ENCODE data around the gene RAD17.
A peak's percentile ranks its signal among the peaks of the same experiment; 100 is the strongest.

RAD17 gene

DNA sequence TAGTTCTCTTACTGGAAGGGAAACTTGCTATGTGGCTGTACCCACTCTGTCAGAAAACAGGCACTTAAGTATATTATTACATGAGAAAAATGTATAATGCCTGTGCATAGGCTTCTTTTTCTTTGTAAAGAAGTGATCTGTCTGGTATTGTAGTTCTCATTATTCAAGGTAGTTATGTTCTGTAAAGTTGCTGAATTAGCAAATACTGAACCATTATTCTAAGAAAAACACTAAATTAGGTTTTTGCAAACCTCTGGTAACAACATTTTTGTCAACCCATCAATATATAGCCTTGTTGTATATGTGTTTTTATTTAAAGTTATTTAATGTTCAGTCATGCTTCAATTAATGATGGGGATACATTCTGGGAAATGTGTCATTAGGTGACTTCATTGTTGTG lies 8.8 kb downstream of the RAD17 start:
- Histone ChIP-seq H3K36me3 (ENCODE audit: control insufficient read depth, insufficient read depth, low read length) (no peaks in the 10 kb centered on the region), H3K27ac (no peak overlapping the region), H3K4me3 (ENCODE audit: low read depth, low read length) (no peak overlapping the region), H2AFZ (no peak overlapping the region), H3K27me3 (ENCODE audit: control insufficient read depth, insufficient read depth, low read length) (no peaks in the 10 kb centered on the region), H3K79me2 (no peaks in the 10 kb centered on the region), H3K9ac (no peak overlapping the region), H3K9me3 (ENCODE audit: control insufficient read depth, low read length) (no peaks in the 10 kb centered on the region), H3K4me1 (no peaks in the 10 kb centered on the region), H3K4me2 (ENCODE audit: low read length) (no peak overlapping the region)
- TF ChIP-seq, protein P1, sequence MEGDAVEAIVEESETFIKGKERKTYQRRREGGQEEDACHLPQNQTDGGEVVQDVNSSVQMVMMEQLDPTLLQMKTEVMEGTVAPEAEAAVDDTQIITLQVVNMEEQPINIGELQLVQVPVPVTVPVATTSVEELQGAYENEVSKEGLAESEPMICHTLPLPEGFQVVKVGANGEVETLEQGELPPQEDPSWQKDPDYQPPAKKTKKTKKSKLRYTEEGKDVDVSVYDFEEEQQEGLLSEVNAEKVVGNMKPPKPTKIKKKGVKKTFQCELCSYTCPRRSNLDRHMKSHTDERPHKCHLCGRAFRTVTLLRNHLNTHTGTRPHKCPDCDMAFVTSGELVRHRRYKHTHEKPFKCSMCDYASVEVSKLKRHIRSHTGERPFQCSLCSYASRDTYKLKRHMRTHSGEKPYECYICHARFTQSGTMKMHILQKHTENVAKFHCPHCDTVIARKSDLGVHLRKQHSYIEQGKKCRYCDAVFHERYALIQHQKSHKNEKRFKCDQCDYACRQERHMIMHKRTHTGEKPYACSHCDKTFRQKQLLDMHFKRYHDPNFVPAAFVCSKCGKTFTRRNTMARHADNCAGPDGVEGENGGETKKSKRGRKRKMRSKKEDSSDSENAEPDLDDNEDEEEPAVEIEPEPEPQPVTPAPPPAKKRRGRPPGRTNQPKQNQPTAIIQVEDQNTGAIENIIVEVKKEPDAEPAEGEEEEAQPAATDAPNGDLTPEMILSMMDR (IDR thresholded peaks at IDR 0.05), result no peak

DNA sequence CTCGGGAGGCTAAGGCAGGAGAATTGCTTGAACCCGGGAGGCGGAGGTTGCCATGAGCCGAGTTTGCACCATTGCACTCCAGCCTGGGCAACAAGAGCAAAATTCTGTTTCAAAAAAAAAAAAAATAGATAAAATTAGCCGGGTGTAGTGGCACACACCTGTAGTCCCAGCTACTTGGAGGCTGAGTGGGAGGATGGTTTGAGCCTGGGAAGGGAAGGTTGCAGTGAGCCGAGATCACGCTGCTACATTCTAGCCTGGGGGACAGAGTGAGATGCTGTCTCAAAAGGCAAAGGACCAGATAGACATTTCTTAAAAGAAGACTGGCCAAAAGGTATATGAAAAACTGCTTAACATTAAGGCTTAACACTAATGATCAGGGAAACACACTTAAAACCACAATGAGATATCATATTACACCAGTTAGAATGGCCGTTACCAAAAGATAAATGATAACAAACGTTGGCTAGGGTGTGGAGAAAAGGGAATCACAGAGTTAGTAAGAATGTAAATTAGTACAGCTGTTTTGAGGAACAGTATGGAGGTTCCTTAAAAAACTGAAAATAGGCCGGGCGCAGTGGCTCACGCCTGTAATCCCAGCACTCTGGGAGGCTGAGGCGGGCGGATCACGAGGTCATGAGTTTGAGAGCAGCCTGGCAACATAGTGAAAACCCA lies 35.2 kb downstream of the RAD17 start:
- Histone ChIP-seq H3K9ac (no peak overlapping the region), H3K27me3 (ENCODE audit: control insufficient read depth, insufficient read depth, low read length) (no peaks in the 10 kb centered on the region), H3K4me3 (ENCODE audit: low read depth, low read length) (no peak overlapping the region), H3K36me3 (ENCODE audit: control insufficient read depth, insufficient read depth, low read length) (no peaks in the 10 kb centered on the region), H3K4me2 (ENCODE audit: low read length) (no peak overlapping the region), H2AFZ (no peak overlapping the region), H3K79me2 (no peaks in the 10 kb centered on the region), H3K4me1 (no peaks in the 10 kb centered on the region), H3K27ac (no peak overlapping the region), H3K9me3 (ENCODE audit: control insufficient read depth, low read length) (no peaks in the 10 kb centered on the region)
- TF ChIP-seq, protein P1 (IDR thresholded peaks at IDR 0.05), result no peak

DNA sequence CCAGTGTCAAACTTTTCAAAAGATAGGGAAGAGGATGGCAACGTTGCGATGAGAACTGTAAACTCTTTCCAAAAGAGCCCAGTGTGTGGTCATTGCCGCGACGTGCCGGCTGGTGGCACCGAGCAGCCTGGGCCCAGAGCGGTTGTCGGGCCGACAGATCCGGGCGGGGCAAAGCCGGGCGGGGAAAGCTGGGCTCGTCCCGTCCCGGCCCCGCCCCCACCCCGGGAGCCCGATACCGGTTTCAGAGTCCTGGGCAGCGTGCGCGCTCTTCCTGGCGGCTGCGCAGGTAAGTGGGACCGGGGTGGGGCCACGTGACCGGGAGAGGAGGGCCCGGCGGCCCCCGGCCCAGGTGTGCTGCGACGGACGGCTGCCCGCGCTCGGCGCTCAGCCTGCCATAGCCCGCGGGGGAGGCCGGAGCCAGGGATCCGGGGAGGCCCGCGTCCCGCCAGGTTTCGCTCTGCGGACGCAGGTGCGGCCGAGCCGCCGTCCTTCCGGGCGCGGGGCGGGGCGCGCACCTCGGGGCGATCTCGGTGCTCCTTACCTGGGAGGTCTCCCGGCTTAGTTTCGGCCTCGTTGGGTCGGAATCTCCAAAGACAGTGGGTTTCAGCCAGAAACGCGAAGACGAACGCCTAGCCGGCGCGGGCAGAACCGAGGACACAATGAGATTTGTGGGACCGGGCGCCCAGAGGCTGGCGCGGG lies 45.4 kb downstream of the RAD17 start, which contains the start of gene MARVELD2:
Gene MARVELD2 (plus strand): TSS at position 232 of the 699 bp plus-strand sequence. CDS start 4,270 bp downstream, outside the sequence.
- Histone ChIP-seq H3K4me2 (ENCODE audit: low read length) (peak within 1 kb of the TSS; percentile 67), H3K4me1 (no peaks in the 10 kb centered on the region), H3K27ac (peak within 1 kb of the TSS; percentile 85), H3K9me3 (ENCODE audit: control insufficient read depth, low read length) (no peaks in the 10 kb centered on the region), H2AFZ (peak within 1 kb of the TSS; percentile 98), H3K4me3 (ENCODE audit: low read depth, low read length) (peak within 1 kb of the TSS; percentile 97), H3K79me2 (peaks cover 5% of the 10 kb centered on the region), H3K36me3 (ENCODE audit: control insufficient read depth, insufficient read depth, low read length) (no peaks in the 10 kb centered on the region), H3K9ac (peak within 1 kb of the TSS; percentile 84), H3K27me3 (ENCODE audit: control insufficient read depth, insufficient read depth, low read length) (no peaks in the 10 kb centered on the region)
- TF ChIP-seq, protein P1 (IDR thresholded peaks at IDR 0.05), result peak; percentile 54

DNA sequence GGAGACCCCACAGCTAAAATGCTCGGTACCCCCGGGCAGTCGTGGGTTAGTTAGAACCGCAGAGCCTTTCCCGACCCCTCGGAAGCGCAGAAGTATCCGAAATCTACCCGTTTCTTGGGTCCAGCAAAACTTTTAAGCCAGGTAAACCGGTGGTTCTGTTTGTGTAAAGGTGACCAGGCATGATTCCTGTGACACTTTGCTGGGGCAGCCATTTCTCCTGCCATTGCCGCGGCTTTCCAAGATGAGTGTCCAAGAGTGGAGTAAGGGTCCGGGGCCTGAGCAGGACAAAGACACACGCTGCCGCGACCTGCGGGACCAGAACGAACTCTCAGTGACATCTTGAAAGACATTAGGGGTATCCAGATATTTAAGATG lies 46.0 kb downstream of the RAD17 start:
- peak overlapping the region; percentile 97 for H3K4me3 ChIP-seq (ENCODE audit: low read depth, low read length)
- H2AFZ ChIP-seq, result peak overlapping the region; percentile 98
- H3K9me3 ChIP-seq (ENCODE audit: control insufficient read depth, low read length), result no peaks in the 10 kb centered on the region
- H3K4me2 ChIP-seq (ENCODE audit: low read length), result peak overlapping the region; percentile 67
- H3K79me2 ChIP-seq, result peaks cover 7% of the 10 kb centered on the region
- H3K36me3 ChIP-seq (ENCODE audit: control insufficient read depth, insufficient read depth, low read length), result no peaks in the 10 kb centered on the region
- H3K27me3 ChIP-seq (ENCODE audit: control insufficient read depth, insufficient read depth, low read length), result no peaks in the 10 kb centered on the region
- H3K4me1 ChIP-seq, result no peaks in the 10 kb centered on the region
- peak overlapping the region; percentile 84 for H3K9ac ChIP-seq
- H3K27ac ChIP-seq, result peak overlapping the region; percentile 85
- TF ChIP-seq, protein P1 (IDR thresholded peaks at IDR 0.05), result no peak
